C1 segment of cervical spinal cord (tissue), 14 donors: ENCODE data around the gene CDR2.
A peak's percentile ranks its signal among the peaks of the same experiment; 100 is the strongest.

ENCODE experiments used
- DNase-seq, 14 donors: peaks; one replicate each; lab custom pipeline; 2025; lab: John Stamatoyannopoulos, UW

Gene CDR2

DNA sequence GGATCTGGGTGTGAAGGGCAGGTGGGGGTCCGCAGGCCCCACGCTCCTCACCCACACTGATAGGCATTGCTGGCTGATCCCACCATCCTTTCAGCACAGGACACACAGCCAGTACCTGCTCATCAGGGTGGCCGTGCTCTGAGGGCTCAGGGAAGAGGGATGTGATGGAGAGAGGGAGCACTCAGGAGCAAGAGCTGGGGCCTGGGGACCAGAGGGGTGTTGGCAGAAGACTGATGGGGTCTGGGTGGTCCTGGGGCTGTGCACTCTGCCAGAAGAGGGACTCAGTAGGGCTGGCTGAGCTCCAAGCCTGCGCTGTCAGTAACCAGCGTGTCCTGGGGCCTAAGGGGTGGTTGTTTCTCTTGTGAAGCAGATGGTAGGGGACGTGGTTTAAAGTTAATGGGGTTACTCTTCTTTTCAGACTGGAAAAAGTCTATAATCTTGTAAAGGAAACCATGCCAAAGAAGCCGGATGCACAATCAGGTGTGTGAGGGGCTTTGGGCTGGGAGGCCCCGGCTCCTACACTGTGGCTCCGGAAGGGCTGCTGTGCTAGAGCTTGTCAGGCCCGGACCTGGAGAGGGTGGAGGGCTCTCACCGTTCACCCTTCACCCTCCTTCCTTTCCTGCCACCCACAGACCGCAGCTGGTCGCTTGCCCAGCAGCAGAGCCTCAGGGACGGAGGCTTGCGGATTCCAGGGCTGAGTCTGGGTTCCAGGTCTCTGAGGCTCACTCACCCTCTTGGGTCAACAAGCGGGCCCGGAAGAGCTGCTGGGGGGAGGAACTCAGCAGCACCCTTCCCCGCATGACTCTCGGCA, 49.4 kb downstream of the CDR2 start:
- no peak for DNase-seq

DNA sequence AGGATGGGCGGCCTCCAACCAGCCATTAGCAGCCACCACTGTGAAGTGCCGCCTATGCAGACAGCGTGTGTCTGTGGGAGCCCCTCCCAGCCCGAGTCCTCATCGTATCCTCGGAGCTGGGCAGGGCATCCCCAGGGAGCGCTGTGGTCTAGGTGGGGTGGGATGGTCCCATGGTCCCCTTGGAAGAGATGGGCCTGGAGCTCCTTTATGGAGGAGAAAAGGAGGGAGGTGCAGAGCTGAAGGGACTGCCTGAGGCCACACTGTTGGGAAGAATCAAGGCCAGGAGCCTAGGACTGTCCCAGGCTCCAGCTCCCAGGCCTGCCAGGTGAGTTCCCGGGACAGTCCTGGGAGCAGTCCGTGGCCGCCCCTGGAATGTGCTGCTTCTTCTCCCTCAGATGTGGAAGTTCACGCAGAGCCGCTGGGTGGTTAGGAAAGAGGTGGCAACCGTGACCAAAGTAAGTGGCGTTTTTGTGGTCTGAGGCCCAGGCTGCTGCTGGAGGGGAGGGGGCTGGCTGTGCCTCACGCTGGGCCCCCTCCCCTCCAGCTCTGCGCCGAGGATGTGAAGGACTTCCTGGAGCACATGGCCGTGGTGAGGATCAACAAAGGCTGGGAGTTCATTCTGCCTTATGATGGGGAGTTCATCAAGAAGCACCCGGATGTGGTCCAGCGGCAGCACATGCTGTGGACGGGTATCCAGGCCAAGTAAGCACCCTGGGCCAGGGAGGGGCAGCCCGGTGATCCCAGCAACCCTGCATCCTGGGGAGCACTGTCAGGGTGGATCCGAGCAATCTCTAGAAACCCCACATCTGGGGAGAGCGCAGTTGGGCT, 50.2 kb downstream of the CDR2 start:
- no peak for DNase-seq

DNA sequence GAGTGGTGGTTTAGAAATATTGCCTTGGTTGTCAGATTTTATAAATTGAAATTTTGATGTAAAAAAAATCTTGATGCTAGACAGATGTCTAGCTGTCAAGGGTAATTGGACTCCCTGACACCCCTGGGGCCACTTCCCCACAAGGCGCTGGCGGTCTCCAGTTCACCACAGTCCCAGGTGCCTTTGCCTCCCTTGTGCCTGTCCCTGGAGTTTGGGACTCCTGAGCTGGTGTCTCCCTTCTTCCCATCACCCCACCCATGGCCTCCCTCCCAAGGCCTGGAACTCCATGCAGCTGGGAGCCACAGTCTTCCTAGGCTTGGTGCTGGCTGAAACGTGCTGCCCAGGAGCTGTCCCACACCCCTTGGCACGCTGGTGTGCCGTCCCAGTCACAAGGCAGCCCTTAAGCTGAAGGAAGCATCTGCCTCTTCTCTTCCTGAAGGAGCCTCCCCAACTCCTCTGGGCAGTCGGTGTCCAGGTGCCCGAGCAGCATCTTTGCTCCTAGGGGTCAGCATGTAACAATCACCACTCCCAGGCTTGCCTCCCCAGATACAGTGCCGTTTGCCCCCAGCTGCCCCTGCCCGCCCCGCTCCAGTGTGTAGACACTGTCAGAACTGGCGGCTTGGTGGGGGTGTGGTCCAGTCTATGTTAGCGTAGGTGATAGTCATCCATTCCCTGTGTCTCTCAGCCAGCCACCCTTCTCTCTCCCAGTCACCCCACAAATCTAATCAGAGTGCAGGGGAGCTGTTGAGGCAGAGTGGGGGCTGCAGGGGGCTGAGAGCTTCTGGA, 51.1 kb downstream of the CDR2 start:
- DNase-seq, result no peak

DNA sequence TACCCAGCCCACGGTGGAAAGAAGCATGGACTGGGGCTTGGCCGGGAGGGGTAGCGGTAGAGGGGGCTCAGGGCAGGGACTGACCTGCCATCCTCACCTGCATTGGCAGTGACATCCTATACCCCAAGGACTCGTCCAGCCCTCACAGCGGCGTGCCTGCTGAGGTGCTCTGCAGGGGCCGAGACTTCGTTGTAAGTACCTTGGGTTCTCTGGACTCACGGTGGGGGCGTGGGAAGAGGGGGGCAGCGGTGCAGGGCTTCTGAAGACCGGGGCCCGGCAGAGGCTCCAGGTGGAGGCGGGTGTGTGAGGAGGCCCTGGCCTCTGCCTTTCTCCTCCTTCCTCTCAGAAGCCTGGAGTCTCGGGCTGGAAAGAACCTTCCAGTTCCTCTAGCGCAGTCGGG, 51.7 kb downstream of the CDR2 start:
- no peak for DNase-seq

GRCh38 chr16:22322021-22322471, 52.4 kb downstream of the CDR2 start:
- peak in 1 of 14 donors; percentile 74 for DNase-seq

- peak in 4 of 14 donors; percentile 2 to 72 (median 18) for DNase-seq
These were observed 52.9 kb downstream of the CDR2 start for GRCh38 chr16:22321340-22322001.

GRCh38 chr16:22320572-22321339, 53.7 kb downstream of the CDR2 start:
- DNase-seq, result no peak

DNA sequence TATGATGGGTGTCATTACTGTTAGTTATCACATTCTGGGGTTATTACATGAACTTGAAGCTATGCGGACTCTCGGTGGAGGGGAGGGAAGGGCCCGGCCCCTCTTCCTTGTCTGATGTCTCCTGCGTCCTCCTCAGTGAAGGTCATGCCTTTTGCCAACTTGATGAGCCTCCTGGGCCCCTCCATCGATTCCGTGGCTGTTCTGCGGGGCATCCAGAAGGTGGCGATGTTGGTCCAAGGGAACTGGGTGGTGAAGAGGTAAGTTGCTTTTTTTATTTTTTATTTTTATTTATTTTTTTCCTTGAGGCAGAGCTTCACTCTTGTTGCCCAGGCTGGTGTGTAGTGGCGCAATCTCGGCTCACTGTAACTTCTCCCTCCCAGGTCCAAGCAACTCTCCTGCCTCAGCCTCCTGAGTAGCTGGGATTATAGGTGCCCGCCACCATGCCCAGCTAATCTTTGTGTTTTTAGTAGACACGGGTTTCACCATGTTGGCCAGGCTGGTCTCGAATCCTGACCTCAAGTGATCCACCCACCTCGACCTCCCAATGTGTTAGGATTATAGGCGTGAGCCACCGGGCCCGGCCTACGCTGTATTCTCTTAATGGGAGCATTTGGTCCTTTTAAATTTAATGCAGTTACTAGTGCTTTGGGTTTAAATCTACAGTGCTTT, 55.6 kb downstream of the CDR2 start:
- DNase-seq, result no peak

DNA sequence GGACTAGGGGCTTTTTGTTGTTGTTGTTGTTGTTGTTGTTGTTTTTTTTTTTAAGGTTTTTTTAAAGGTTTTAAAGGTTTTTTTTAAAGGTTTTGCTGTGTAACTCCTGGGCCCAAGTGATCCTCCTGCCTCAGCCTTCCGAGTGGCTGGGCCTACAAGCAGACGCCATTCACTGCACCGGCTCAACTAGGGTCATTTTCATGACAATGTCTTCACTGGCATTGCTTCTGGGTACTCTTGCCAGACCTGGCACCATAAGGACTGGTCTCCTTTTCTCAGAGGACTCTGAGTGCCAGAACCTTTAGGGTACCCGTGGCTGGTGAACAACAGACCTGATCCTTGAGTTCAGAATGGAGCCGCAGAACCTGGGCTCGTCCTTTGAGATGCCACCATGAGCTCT, 56.8 kb downstream of the CDR2 start:
- no peak for DNase-seq

DNA sequence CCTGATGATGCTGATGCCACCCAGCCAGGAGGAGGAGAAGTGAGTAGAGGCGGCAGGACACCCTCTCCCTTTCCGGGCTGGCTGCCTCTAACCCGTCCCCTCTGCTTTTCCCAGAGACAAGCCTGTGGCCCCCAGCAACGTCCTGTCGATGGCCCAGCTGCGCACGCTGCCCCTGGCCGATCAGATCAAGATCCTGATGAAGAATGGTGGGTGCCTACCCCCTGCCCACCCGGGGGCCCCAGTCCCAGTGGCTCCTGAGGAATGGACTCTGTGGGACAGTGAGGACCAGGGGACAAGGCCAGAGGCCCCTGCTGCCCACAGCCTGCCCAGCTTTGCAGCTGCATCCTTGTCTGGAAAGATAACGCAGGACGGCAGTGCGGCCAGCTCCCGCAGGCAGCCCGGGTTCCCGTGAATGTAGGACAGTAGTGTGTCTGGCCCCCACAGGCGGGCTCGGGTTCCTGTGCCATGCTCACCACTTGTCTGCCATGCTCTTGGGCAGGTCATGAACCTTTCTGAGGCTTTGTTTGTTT, 57.4 kb downstream of the CDR2 start:
- DNase-seq, result no peak

DNA sequence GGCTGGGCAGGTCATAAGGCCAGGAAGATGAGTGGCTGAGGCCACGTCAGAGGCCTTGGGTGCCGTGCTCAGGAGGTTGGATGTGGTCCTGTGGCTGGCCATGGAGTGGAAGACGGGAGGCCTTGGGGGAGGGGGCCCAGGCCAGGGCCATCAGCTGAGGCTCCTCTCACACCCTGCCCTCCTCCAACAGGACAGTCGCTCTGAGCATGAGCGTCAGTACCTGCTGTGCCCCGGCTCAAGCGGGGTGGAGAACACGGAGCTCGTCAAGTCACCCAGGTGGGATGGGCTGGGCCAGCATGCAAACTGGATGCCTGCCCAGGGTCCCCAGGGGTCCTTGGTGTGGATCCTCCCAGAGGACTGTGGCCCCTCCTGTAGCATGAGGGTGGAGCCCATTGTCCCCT, 58.0 kb downstream of the CDR2 start:
- no peak for DNase-seq

GRCh38 chr16:22315979-22316378, 58.4 kb downstream of the CDR2 start:
- DNase-seq, result no peak

- no peak for DNase-seq
These were observed 59.5 kb downstream of the CDR2 start for GRCh38 chr16:22314661-22315626.

- DNase-seq, result no peak
These were observed 60.4 kb downstream of the CDR2 start for GRCh38 chr16:22313876-22314470.

DNA sequence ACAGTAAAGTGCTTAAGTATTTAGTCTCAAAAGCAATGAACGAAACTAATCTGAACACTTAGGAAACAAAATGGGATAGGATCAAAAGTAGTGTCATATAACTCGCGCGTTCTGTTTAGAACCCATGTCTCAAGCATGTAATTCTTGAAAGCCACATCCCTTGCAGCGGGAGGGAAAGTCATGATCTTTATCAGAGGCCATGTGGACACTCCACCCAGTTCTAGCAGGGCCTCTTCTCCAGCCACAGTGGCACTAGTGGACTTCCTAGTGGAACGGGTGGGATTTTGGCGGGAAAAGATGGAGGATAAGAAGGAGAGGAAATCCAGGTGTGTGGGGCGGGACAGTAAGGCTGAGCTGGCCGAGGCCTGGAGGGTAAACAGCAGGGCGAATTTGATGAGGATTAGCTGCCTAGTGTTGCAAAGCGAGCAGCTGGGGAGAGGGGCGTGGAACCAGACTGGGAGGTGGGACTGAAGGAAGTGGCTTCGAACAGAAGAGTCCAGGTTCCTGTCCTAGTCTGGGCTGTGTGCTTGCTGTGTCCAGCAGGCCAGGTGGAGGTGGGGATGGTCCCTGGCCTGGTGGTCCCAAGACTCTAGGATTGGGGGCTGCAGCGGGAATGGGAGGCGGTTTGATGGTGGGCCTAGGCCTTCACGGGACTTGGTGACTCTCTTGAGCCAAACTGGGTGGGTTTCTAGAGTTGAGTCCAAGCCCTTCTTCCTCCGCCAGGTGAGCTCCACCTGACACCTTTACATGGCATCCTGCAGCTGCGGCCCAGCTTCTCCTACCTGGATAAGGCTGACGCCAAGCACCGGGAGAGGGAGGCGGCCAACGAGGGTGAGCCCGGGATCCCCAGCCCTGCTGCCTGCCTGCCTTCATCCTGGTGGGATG, 61.3 kb downstream of the CDR2 start:
- no peak for DNase-seq

GRCh38 chr16:22311520-22311919, 62.9 kb downstream of the CDR2 start:
- DNase-seq, result no peak

DNA sequence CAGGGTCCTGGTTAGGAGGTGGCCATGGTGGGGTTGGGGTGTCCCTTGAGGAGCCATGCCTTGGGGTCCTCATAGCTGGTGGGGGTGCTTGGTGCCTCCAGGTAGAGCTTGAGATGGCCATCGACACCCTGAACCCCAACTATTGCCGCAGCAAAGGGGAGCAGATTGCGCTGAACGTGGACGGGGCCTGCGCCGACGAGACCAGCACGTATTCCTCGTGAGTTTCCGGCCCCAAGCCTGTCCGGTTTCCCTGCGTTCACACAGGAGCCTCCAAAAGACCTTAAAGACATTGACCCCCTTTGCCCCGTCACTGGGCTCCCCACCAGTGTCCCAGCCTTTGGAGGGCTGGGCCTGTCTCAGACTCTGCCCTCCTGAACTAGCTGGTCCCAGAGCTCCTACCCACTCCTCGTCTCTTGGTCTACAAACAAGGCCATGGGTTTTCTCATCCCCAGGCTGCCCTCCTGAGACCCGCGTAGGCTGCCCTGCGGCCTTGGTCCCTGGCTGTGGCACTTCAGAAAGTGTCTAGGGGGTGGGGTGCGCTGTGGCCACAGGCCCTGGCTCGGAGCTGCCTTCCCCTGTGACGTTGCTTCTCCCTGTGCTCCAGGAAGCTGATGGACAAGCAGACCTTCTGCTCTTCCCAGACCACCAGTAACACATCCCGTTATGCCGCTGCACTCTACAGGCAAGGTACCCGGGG, 65.4 kb downstream of the CDR2 start:
- DNase-seq, result no peak
